B cell (primary cell): ENCODE measurements around the gene L3MBTL1. TPM values are rescaled to one million over a fixed set of nuclear protein-coding genes. Genes with fewer than 3 reads are reported as not detected.

Experiments
- ATAC-seq: fragments of 200-7000 bp; cut with Tn5 transposase; one replicate; pipeline ENCODE4 v1.10.0; 2021; ENCODE audit warnings: low read depth, mild to moderate bottlenecking, moderate number of reproducible peaks, moderate library complexity
- CTCF ChIA-PET: fragments of 350-600 bp; sonication (Branson Sonifier 250); formaldehyde crosslinking; loops from one replicate; lab custom pipeline; 2021; ENCODE audit warnings: antibody characterized with exemption, inconsistent platforms; lab: Charles Lee
- POLR2A ChIA-PET: fragments of 350-600 bp; sonication (Branson Sonifier 250); formaldehyde crosslinking; loops from one replicate; lab custom pipeline; 2021; ENCODE audit warnings: antibody characterized with exemption; lab: Charles Lee
- DNase-seq: peaks from one replicate; pipeline ENCODE4 v3.0.0; 2013
- H2AFZ ChIP-seq: 2 replicates; pipeline ENCODE4 v1.6.1; 2012; ENCODE audit warnings: mild to moderate bottlenecking, low read depth, low read length; ENCODE audit not compliant: insufficient read depth, poor library complexity, severe bottlenecking
- H3K27ac ChIP-seq, 2 donors: 1 replicate in 1 of 2; 2 replicates in 1 of 2; pipeline ENCODE4 v1.5.1; 2012 to 2013; ENCODE audit warnings: low read length in 2 of 2, mild to moderate bottlenecking in 2 of 2, moderate library complexity in 1 of 2
- H3K27me3 ChIP-seq, 4 experiments: fragments of 200-600 bp in 1 of 4; sonication (generic) in 1 of 4; replicated peaks in 1 of 4; 1 replicate in 2 of 4; 2 replicates in 2 of 4; pipeline versions ENCODE4 v1.6.1 to v1.7.0; 2013 to 2016; ENCODE audit warnings: low read length in 3 of 4, mild to moderate bottlenecking in 2 of 4, mixed read lengths in 1 of 4, moderate library complexity in 1 of 4; ENCODE audit not compliant: insufficient read depth in 4 of 4, control insufficient read depth in 3 of 4; ENCODE audit errors: control extremely low read depth in 1 of 4
- H3K36me3 ChIP-seq, 2 experiments: replicated peaks in 1 of 2; 1 replicate in 1 of 2; 2 replicates in 1 of 2; pipeline versions ENCODE4 v1.6.1 to v1.7.1; 2013; ENCODE audit warnings: low read length in 1 of 2; ENCODE audit not compliant: insufficient read depth in 2 of 2, control insufficient read depth in 1 of 2; ENCODE audit errors: control extremely low read depth in 1 of 2, extremely low read depth in 1 of 2
- H3K4me1 ChIP-seq, 2 donors: fragments of 200-600 bp in 1 of 2; sonication (generic) in 1 of 2; 1 replicate in 1 of 2; 2 replicates in 1 of 2; pipeline versions ENCODE4 v1.5.1 to v1.6.1; 2013 to 2017; ENCODE audit warnings: low read length in 2 of 2; ENCODE audit not compliant: control insufficient read depth in 2 of 2, insufficient read depth in 2 of 2
- H3K4me2 ChIP-seq: replicated peaks from 2 replicates; pipeline ENCODE3; 2012; ENCODE audit warnings: mild to moderate bottlenecking, low read depth, low read length; ENCODE audit not compliant: poor library complexity, severe bottlenecking
- H3K4me3 ChIP-seq, 5 experiments: fragments of 200-600 bp in 1 of 5; sonication (generic) in 1 of 5; 1 replicate in 3 of 5; 2 replicates in 2 of 5; pipeline versions ENCODE4 v1.5.1 to v1.7.0; 2011 to 2016; ENCODE audit warnings: low read length in 4 of 5, mild to moderate bottlenecking in 4 of 5, low read depth in 2 of 5, control low read depth in 1 of 5, moderate library complexity in 1 of 5; ENCODE audit not compliant: insufficient read depth in 1 of 5; ENCODE audit errors: control extremely low read depth in 1 of 5, extremely low read depth in 1 of 5
- H3K79me2 ChIP-seq: fragments of 200-600 bp; sonication (generic); one replicate; pipeline ENCODE4 v1.6.0; 2016; ENCODE audit warnings: low read length; ENCODE audit not compliant: control insufficient read depth, insufficient read depth
- H3K9ac ChIP-seq: fragments of 200-600 bp; sonication (generic); 2 replicates; pipeline ENCODE4 v1.6.1; 2017; ENCODE audit warnings: mild to moderate bottlenecking, low read length, moderate library complexity
- H3K9me3 ChIP-seq, 3 donors: one replicate each; pipeline versions ENCODE4 v1.6.1 to v1.7.1; 2013; ENCODE audit warnings: low read length in 2 of 3; ENCODE audit not compliant: control insufficient read depth in 2 of 3, insufficient read depth in 1 of 3; ENCODE audit errors: control extremely low read depth in 1 of 3
- H4K20me1 ChIP-seq: 2 replicates; pipeline ENCODE4 v1.6.0; 2012; ENCODE audit warnings: mild to moderate bottlenecking, low read length; ENCODE audit not compliant: insufficient read depth, control insufficient read depth, poor library complexity, severe bottlenecking
- H3K27ac Mint-ChIP-seq: one replicate; pipeline ENCODE4 v1.8.0; 2021; ENCODE audit warnings: mixed read lengths
- H3K27me3 Mint-ChIP-seq: one replicate; pipeline ENCODE4 v1.8.0; 2021; ENCODE audit warnings: mixed read lengths
- H3K4me1 Mint-ChIP-seq: one replicate; pipeline ENCODE4 v1.8.0; 2021; ENCODE audit warnings: mixed read lengths
- H3K4me3 Mint-ChIP-seq: one replicate; pipeline ENCODE4 v1.8.0; 2021; ENCODE audit warnings: mixed read lengths
- H3K9me3 Mint-ChIP-seq: one replicate; pipeline ENCODE4 v1.8.0; 2022; ENCODE audit warnings: mixed read lengths; ENCODE audit not compliant: insufficient read depth
- EZH2 ChIP-seq: IDR thresholded peaks from 2 replicates; pipeline ENCODE4 v1.6.1; 2012; ENCODE audit warnings: borderline replicate concordance, low read depth, mild to moderate bottlenecking, moderate library complexity, low read length; ENCODE audit not compliant: insufficient read depth, poor library complexity, severe bottlenecking
- WGBS: methylation state at CpG from one replicate; pipeline ENCODE4 v1.1.5; 2013; ENCODE audit warnings: missing lambda C conversion rate; ENCODE audit not compliant: insufficient coverage; 5-methylcytosine and 5-hydroxymethylcytosine counted together
- intact Hi-C: fragments of 100-400 bp; cut with micrococcal nuclease; formaldehyde crosslinking; loops from one replicate; pipeline ENCODE4 v1.10.0; 2022
- polyA plus RNA-seq: library from polyadenylated mRNA; depleted of rRNA; stranded (reverse); fragments of >200 nt; gene quantifications from 2 replicates; pipeline ENCODE4 v1.2.3, GENCODE V29; 2012
- total RNA-seq, 2 donors: library from RNA; stranded (reverse); fragments of 120-200 nt in 1 of 2; gene quantifications; 1 replicate in 1 of 2; 2 replicates in 1 of 2; pipeline versions ENCODE4 v1.2.3 to v1.2.4, GENCODE V29; 2013 to 2022
- TF ChIP-seq, protein P1 (sequence below): fragments of 200-600 bp; IDR thresholded peaks from one replicate; pipeline ENCODE4 v1.8.0; 2022; ENCODE audit warnings: antibody characterized with exemption, mild to moderate bottlenecking

Gene L3MBTL1
- total and polyA plus RNA-seq, 2 donors (not counting 1 experiment from before 2014, with no cell fraction given) = 15.6 to 31.4 TPM

DNA sequence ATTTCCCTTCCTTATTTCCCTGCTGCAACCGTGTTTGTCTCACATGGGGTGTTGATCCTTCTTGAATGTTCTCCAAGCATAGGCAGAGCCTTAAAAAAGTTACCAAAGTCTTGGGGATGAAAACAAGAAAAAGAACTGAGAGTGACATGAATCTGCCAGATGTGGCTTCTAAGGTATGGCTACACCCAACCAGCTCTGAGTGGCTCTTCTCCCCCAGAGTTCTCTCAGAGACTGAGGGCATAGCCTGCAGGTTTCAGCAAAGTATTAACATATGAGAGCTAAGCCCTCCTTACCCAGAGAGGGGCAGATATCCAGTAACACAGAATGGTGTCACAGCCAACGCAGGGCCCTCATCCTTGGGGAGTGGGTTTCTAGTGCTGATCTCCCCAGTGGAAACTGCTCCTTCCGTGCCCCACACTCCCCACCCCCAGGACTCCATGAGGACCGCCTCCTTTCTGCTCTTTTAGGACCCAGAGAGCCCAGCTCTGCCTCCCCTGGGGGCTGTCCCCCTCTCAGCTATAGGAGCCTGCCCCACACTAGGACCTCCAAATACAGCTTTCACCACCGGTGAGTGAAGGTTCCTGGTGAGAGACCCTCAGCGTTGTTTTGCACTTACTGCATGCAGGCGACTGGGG lies 28.0 kb downstream of the L3MBTL1 start:
- Histone ChIP-seq H3K4me3 (no peak overlapping the region), H2AFZ (no peak overlapping the region), H3K4me2 (no peak overlapping the region), H3K9ac (no peak overlapping the region), H3K4me1 (peaks cover 0 to 4% of the 10 kb centered on the region in 2 donors), H4K20me1 (no peaks in the 10 kb centered on the region), H3K79me2 (no peaks in the 10 kb centered on the region), H3K27ac (no peak overlapping the region), H3K36me3 (peaks cover 0 to 6% of the 10 kb centered on the region in 2 experiments), H3K9me3 (no peaks in the 10 kb centered on the region), H3K27me3 (no peaks in the 10 kb centered on the region)
- intact Hi-C loops = no loop called here
- no peaks in the 10 kb centered on the region for H3K27me3 Mint-ChIP-seq
- ChIA-PET CTCF (interaction anchor here (1.2 to 7.5 kb wide), 2 partner anchors 156 to 214 kb away, joined by 4 to 273 read pairs; no protein-coding TSS in a partner anchor), POLR2A (no interaction called here)
- no peak for TF ChIP-seq EZH2
- TF ChIP-seq, protein P1, sequence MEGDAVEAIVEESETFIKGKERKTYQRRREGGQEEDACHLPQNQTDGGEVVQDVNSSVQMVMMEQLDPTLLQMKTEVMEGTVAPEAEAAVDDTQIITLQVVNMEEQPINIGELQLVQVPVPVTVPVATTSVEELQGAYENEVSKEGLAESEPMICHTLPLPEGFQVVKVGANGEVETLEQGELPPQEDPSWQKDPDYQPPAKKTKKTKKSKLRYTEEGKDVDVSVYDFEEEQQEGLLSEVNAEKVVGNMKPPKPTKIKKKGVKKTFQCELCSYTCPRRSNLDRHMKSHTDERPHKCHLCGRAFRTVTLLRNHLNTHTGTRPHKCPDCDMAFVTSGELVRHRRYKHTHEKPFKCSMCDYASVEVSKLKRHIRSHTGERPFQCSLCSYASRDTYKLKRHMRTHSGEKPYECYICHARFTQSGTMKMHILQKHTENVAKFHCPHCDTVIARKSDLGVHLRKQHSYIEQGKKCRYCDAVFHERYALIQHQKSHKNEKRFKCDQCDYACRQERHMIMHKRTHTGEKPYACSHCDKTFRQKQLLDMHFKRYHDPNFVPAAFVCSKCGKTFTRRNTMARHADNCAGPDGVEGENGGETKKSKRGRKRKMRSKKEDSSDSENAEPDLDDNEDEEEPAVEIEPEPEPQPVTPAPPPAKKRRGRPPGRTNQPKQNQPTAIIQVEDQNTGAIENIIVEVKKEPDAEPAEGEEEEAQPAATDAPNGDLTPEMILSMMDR = no peak
- H3K4me3 Mint-ChIP-seq = no peak overlapping the region
- H3K27ac Mint-ChIP-seq = no peak overlapping the region
- DNase-seq (no peak), ATAC-seq (no peak)
- H3K9me3 Mint-ChIP-seq = no peaks in the 10 kb centered on the region
- peaks cover 2% of the 10 kb centered on the region for H3K4me1 Mint-ChIP-seq
- WGBS = 93% methylated on average over 5 of the region's 7 CpGs

DNA sequence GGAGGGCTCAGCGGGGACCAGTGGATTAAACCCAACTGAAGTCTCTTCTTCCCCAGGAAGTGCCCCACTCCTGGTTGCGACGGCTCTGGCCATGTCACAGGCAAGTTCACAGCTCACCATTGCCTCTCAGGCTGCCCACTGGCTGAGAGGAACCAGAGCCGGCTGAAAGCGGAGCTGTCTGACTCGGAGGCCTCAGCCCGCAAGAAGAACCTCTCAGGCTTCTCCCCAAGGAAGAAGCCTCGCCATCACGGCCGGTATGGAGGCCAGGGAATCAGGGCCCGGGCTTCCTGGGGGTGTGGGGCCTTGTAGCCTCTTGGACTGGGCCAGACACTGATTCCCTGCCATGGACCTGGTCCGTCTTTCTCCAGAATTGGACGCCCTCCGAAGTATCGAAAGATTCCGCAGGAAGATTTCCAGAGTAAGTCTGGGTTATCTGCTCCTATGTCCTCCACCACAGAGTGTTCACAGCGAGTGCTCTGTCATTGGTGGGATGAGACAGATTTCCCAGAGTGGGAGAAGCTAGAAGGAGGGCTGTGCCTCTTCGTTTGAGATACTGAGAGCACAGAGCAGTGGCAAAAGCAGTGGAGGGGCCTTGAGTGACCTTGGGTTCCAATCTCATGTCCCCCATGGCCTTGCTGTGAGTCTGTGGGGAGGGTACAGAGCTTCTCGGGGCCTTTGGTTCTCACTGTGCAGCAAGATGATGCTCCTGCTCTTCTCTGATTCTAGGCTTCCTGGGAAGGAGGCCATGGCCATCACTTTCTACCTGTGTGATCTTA lies 28.7 kb downstream of the L3MBTL1 start:
- POLR2A ChIA-PET = no interaction called here
- intact Hi-C loops = no loop called here
- CTCF ChIA-PET = interaction anchor here (0.6 to 7.5 kb wide), 8 partner anchors 10 to 419 kb away, joined by 3 to 273 read pairs (median 4); no protein-coding TSS in a partner anchor

More for the DNA sequence above, 28.7 kb downstream of the L3MBTL1 start:
- H2AFZ ChIP-seq = no peak overlapping the region
- no peak overlapping the region for H3K4me3 ChIP-seq
- H4K20me1 ChIP-seq = no peaks in the 10 kb centered on the region
- Mint-ChIP-seq H3K27me3 (no peaks in the 10 kb centered on the region), H3K27ac (no peak overlapping the region), H3K9me3 (no peaks in the 10 kb centered on the region), H3K4me3 (no peak overlapping the region), H3K4me1 (peaks cover 2% of the 10 kb centered on the region)
- H3K36me3 ChIP-seq = peaks cover 0 to 6% of the 10 kb centered on the region in 2 experiments
- H3K4me2 ChIP-seq = no peak overlapping the region
- DNase-seq (no peak), ATAC-seq (no peak)
- no peaks in the 10 kb centered on the region for H3K27me3 ChIP-seq
- H3K9ac ChIP-seq = no peak overlapping the region
- H3K27ac ChIP-seq = no peak overlapping the region
- peaks cover 0 to 4% of the 10 kb centered on the region in 2 donors for H3K4me1 ChIP-seq
- H3K9me3 ChIP-seq = no peaks in the 10 kb centered on the region
- 97% methylated on average over 19 of the region's 19 CpGs for WGBS
- TF ChIP-seq, protein P1 = no peak
- no peak for TF ChIP-seq EZH2
- H3K79me2 ChIP-seq = no peaks in the 10 kb centered on the region
